IPS DF 19.7 (cell line): ENCODE measurements around the gene KCTD1.

Experiments used
- DNase-seq: peaks from one replicate; pipeline ENCODE4 v3.0.0-alpha.2; 2013; ENCODE audit warnings: low read depth, low spot score

The KCTD1 gene

GRCh38 chr18:26425148-26425531 is 123.2 kb downstream of the KCTD1 start:
- no peak for DNase-seq

DNA sequence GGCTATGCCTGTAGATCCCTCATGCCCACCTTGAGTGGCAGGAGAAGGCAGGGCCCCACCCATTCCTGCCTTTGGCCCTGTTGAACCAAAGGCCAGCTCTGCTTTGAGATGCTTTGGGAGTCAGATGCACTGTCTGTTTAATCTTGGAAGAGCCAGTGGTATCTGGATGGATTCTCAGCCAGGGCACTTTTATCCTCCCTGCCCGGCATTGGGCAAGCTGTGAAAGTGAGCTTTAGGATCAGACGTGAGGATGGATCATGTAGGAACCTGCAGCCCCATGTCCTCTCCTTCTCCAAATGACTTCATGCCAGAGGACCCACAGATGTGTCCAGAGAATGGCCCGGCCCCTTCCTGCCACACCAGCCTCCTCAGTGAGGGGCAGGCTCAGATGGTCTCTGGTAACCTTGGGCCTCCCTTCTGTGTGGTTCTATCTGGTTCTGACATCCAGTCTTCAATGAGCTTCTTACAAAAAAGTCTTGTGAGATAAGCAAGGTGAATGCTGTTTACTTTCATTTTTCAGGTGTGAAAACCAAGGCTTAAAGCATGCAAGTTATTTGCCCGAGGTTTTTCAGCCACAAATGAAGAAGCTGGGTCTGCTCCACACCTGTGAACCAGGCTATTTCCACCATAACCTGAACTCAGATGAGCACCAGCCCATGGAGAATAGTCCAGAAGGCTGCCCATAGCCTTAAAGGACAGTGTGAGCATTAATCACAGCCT is 123.8 kb downstream of the KCTD1 start:
- no peak for DNase-seq

GRCh38 chr18:26422472-26423162 is 125.7 kb downstream of the KCTD1 start:
- DNase-seq = no peak

DNA sequence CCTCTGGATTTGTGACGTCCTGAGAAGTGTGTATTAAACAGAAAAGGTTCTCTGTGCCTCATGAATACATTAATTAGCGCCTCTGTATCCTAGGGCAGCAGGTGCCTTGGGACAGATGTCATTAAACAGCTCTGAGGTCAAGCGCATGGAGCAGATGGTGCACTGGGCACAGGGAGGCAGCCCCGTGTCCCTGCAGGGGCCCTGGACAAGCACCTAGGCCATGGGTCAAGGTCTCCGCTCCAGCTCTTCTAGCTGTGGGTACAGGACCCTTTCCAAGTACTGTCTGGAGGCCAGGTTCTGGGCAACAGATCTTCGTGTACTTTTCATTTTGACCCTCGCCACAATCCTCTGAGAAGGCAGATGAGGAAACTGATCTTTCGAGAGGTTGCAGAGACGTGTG is 126.4 kb downstream of the KCTD1 start:
- no peak for DNase-seq

DNA sequence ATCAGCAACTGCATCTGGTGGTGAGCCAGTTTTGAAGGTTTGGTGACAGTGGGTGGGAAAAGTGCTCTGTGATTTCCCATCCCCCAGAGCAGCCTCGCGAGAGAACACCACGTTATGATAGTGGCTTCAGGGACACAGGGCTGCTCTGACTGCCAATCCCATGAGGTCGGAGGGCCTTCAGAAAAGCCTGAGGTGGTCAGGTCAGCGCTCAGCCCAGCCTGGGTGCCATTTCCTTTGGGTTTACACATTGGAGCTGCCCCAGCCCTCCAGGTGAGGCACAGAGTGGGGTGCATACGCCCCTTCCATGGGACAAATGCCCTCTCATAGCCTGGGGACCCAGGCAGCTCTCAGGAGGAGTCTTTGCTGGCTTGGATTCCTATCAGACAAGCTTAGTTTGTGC is 126.8 kb downstream of the KCTD1 start:
- DNase-seq = no peak

DNA sequence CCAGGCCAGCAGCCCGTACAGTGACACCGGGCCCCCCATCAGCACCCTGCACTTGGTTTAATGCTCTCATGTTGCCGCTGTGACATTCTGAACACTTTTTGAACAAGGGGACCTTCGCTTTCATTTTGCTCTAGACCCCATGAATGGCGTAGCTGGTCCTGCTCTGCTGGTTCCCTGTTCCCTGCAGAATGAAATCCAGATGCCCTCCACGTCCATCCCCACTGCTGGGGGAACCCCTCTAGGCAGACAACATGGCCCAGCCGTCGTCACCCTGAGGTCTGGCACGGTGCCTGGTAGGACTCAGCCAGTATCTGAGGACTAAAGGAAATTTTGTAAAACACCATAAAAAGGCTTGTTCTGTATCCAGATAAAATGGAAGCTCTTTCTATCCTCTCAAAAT is 128.6 kb downstream of the KCTD1 start:
- DNase-seq = no peak

DNA sequence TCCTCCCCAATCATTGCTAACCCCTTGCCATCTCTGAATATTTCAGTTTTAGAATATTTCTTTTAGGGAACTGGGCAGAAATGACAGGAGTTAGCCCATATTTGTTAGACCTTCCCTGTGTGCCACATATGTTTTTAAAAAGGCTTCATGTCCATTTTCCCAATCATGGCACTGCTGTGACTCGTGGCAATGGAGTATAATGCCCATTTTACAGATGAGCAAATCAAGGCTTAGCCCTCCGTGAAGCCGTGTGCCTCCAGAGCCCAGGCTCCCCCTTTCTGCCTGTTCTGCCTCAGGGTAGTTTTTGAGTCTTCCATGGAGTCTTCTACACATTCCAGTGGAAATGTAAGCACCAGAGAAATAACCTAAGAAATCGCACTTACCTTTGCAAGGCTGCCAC is 130.1 kb downstream of the KCTD1 start:
- no peak for DNase-seq

GRCh38 chr18:26417190-26417589 is 131.2 kb downstream of the KCTD1 start:
- no peak for DNase-seq

- DNase-seq = no peak
Observed at GRCh38 chr18:26416652-26417150, 131.7 kb downstream of the KCTD1 start.

DNA sequence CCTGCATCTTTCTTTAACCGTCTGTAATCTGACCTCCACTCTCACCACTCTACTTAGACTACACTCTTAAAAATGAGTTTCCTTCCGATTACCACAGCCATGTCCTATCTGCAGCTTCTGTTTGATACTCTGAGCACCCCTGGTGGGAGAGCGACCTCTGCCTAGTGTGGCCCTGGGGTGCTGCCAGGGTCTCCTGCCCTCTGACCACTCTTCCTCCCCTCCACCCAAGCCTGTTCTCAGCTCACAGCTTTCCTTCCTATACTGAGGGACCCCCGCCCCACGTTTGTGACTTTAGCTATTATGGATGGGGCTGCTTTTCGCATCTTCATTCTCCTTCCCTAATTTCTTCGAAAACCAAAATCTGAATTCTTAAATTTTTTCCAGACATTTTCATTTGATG is 132.7 kb downstream of the KCTD1 start:
- DNase-seq = no peak

DNA sequence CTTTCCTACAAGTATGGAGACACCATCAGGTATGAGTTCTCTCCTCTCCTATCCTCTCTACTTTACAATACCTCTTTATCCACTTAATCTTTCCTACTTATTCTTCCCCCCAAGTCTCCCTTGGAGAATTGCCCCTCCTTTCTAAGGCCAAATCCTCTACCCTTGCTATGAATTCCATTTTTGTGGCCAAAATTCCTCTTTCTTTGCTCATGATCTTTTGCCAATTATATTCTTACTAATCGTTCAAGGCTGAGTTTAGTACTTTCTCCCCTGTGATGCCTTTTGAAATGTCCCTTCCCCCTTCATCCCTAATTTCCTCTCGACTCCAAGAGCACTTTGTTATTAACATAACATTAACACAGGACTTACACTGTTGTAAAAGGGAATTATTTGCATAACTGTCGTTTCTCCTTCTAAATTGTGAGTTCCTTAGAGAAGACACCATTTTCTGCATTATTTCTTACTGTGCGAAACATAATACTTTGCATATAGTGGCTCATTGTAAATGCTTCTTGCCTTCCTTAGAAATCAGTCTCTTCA is 133.4 kb downstream of the KCTD1 start:
- DNase-seq = no peak

GRCh38 chr18:26409091-26409490 is 139.3 kb downstream of the KCTD1 start:
- no peak for DNase-seq

DNA sequence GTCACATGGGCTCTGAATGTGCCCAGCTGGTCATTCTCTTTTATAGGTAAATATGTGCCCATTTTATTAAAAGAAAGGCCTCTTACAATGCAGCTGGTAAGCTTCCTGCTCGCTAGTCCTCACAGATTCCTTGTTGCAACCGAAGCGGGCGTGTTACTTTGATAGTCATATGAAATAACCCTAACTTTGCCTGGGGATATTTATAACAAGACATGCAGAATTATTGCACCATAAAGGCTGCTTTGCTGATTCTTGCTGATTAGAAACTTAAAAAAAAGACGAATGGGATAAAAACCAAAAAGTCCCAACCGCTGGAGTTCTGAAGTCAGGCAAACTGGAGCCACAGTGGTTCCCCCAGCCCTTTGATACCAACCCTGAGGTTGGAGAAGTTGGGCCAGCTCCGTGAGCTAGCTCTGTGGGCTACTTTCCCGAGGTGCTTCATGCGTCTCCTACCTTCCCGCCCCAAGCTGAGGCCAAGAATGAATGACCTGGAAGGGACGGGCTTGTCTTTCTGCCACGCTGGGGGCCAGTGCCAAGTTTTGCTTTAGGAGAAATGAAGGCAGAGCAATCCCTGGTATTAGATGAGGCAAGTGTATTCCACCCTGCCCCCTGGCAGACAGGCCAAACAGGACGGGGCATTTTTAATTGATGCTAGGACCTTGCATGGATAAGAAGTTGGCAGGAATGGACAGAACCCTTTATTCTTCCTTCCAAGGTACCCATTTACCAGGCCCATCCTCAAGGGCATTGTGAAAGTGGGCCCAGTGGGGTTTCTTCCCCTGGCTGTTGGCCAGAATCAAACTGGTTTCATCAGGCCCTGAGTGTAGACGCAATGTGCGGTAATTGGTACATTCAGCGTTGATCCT is 140.4 kb downstream of the KCTD1 start:
- DNase-seq = no peak

DNA sequence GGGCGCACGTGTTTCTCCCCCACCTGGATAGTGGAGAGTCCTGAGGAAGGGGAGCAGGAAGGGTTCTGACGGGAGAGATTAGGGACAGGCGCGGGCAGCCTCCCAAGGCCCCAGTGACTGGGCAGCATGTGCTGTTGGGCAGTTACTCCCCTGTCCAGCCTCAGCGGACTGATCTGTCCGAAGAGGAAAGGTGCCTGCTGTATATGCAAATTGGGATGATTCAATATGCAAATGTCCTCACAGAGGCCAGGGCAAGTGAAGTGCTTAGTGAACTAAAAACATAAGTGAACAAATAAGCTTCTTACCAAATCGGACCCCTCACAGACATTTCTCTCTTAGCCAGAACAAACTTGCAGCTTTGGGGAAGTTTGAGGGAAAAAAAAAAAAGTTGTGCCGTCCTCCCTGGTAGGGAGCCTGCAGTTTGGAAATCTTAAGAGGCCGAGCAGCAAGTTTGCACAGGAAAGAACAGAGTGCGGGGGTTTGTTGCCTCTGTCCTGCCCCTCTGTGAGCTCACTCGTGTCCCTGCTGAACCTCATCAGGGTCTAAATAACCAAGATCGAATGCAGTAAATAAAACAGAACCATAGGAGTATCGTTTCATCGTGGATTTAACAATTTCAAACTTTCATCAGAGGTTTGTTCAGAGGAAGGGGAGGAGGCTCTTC is 141.4 kb downstream of the KCTD1 start:
- DNase-seq = no peak

DNA sequence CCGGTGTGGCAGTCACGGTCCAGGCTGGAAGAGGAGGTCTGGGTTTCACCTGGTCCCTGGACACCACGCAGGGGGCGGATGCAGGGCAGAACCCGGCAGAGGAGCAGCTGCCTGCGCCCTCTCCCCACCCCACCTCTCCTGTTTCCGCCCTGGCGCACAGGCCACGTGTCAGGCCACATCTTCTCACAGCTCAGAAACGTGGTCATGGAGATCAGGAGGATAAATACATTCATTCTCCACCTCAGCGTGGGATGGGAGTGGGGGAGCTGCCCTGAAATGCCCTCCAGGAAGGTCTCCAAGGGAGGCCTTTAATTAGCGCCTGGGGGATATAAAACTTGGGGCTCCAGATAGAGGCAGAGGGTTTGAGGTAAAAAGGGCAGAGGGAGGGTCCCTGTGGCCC is 142.0 kb downstream of the KCTD1 start:
- DNase-seq = no peak

GRCh38 chr18:26405190-26405801 is 143.1 kb downstream of the KCTD1 start:
- DNase-seq = no peak
